ENCODE results near the gene MYO15B.
"Not testable (repeated sequence)": the region's sequence is repeated elsewhere in the genome, so short reads cannot be mapped to it uniquely, and the experiment has no call there.

- not testable (repeated sequence) for TF ChIP-seq CTCF (conservative IDR thresholded peaks at IDR 0.05; ENCODE audit: low read depth, low read length); EZH2 (IDR thresholded peaks at IDR 0.05; ENCODE audit: low read length, unreplicated experiment); EZH2phosphoT487 (IDR thresholded peaks at IDR 0.05; ENCODE audit: borderline replicate concordance, low read length)
Observed at GRCh38 chr17:75583197-75583596, 4.4 kb upstream of the MYO15B start.

Measured in PC-3 (cell line).